DMS153 (cell line): Measurements from ENCODE around the gene TSPY2.
"Not testable (repeated sequence)": the region's sequence is repeated elsewhere in the genome, so short reads cannot be mapped to it uniquely, and the experiment has no call there.

ENCODE experiments used
- DNase-seq: peaks from one replicate; lab custom pipeline; 2025; lab: John Stamatoyannopoulos, UW

The TSPY2 gene, protein sequence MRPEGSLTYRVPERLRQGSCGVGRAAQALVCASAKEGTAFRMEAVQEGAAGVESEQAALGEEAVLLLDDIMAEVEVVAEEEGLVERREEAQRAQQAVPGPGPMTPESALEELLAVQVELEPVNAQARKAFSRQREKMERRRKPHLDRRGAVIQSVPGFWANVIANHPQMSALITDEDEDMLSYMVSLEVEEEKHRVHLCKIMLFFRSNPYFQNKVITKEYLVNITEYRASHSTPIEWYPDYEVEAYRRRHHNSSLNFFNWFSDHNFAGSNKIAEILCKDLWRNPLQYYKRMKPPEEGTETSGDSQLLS

GRCh38 chrY:6245923-6246322 is at the start of gene TSPY2:
Gene TSPY2 (plus strand): TSS chrY:6246223. CDS start chrY:6246269, 46 bp downstream.
- DNase-seq = not testable (repeated sequence)

DNA sequence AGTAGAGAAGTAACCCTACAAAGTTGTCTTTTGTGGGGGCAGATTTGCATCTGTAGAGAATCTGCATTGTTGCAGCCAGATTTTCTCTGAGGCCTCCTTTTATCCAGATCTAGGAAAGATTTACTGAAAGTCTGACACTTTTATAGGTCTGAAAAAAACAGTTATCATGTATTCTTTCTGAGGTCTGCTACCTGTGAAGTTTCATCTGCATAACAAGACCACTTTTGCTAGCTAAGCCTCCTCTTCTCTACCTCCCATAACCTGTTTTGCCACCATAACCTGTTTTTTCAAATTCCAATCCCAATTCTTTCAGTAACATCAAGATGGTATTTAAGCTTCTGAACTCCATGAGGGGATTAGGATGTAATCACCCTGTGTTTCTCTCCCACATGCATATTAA is 36.5 kb upstream of the TSPY2 start:
- DNase-seq = not testable (repeated sequence)

GRCh38 chrY:6217045-6217444 is 29.0 kb upstream of the TSPY2 start:
- DNase-seq = not testable (repeated sequence)

DNA sequence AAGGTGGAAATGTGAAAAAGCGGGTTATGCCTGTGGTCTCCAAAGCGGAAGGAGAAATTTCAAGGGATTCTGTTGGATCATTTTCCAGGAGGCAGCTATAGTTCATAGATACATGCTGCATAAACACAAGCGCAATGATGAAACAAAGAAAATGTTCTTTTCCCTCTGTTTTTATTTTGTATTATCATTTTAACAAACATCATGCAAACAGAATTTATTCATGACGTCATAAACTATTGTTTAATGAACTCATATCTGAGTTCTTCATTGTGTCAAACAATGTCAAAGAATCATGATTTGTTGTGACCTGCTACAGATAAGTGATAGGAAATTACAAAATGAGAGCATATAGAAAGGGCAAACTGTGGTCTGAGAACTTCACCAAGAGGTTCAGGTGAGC is 23.8 kb downstream of the TSPY2 start:
- DNase-seq = not testable (repeated sequence)
